ENCODE measurements around the gene MB.
"Not testable (repeated sequence)": the region's sequence is repeated elsewhere in the genome, so short reads cannot be mapped to it uniquely, and the experiment has no call there.

Gene MB

GRCh38 chr22:35617137-35617755 is at the start of gene MB:
TSS of gene MB (minus strand) at chr22:35617329. CDS start at chr22:35617257, 72 bp downstream.
- H3K27me3 ChIP-seq (ENCODE audit: low read depth, low read length), result peaks cover 25% of the 10 kb centered on the region
- H3K4me3 ChIP-seq (ENCODE audit: low read length), result no peak within 1 kb of the TSS
- no peaks in the 10 kb centered on the region for H3K4me1 ChIP-seq (ENCODE audit: low read length)
- no peaks in the 10 kb centered on the region for H3K9me3 ChIP-seq (ENCODE audit: insufficient read depth, low read length)
- no peaks in the 10 kb centered on the region for H3K36me3 ChIP-seq (replicated peaks; ENCODE audit: low read depth, low read length)
- H3K4me2 ChIP-seq (ENCODE audit: low read length), result no peak within 1 kb of the TSS
- no peak within 1 kb of the TSS for H2AFZ ChIP-seq (ENCODE audit: low read depth, low read length)
- H4K20me1 ChIP-seq (ENCODE audit: insufficient read depth, low read length), result no peaks in the 10 kb centered on the region
- H3K79me2 ChIP-seq (ENCODE audit: low read length), result no peaks in the 10 kb centered on the region
- TF ChIP-seq EZH2phosphoT487 (IDR thresholded peaks at IDR 0.05; ENCODE audit: low read depth) (no peak), CTCF (IDR thresholded peaks at IDR 0.05; ENCODE audit: low read depth, low read length) (no peak)
- no peak within 1 kb of the TSS for H3K27ac ChIP-seq (ENCODE audit: low read length)
- H3K9ac ChIP-seq (ENCODE audit: low read length), result no peak within 1 kb of the TSS

- peaks cover 11% of the 10 kb centered on the region; the same call in 1 of the 2 replicates for H3K9me3 ChIP-seq (ENCODE audit: insufficient read depth, low read length)
These were observed 49.6 kb upstream of the MB start for GRCh38 chr22:35666699-35667098.

GRCh38 chr22:35664955-35665587 is 47.9 kb upstream of the MB start:
- no peak overlapping the region for H3K9ac ChIP-seq (ENCODE audit: low read length)
- no peaks in the 10 kb centered on the region for H3K27me3 ChIP-seq (ENCODE audit: low read depth, low read length)
- H3K4me1 ChIP-seq (ENCODE audit: low read length), result no peaks in the 10 kb centered on the region
- no peaks in the 10 kb centered on the region for H4K20me1 ChIP-seq (ENCODE audit: insufficient read depth, low read length)
- no peaks in the 10 kb centered on the region for H3K36me3 ChIP-seq (replicated peaks; ENCODE audit: low read depth, low read length)
- no peak overlapping the region for H3K4me3 ChIP-seq (ENCODE audit: low read length)
- TF ChIP-seq CTCF (IDR thresholded peaks at IDR 0.05; ENCODE audit: low read depth, low read length) (no peak), EZH2phosphoT487 (IDR thresholded peaks at IDR 0.05; ENCODE audit: low read depth) (no peak)
- H3K9me3 ChIP-seq (ENCODE audit: insufficient read depth, low read length), result peaks cover 11% of the 10 kb centered on the region; the same call in 1 of the 2 replicates
- no peak overlapping the region for H2AFZ ChIP-seq (ENCODE audit: low read depth, low read length)
- H3K27ac ChIP-seq (ENCODE audit: low read length), result no peak overlapping the region
- H3K4me2 ChIP-seq (ENCODE audit: low read length), result no peak overlapping the region
- no peaks in the 10 kb centered on the region for H3K79me2 ChIP-seq (ENCODE audit: low read length)

More at GRCh38 chr22:35666699-35667098, 49.6 kb upstream of the MB start:
- H3K27ac ChIP-seq (ENCODE audit: low read length); H4K20me1 ChIP-seq (ENCODE audit: insufficient read depth, low read length); H3K79me2 ChIP-seq (ENCODE audit: low read length); H2AFZ ChIP-seq (ENCODE audit: low read depth, low read length); H3K36me3 ChIP-seq (replicated peaks; ENCODE audit: low read depth, low read length); H3K9ac ChIP-seq (ENCODE audit: low read length); H3K4me2 ChIP-seq (ENCODE audit: low read length); H3K4me1 ChIP-seq (ENCODE audit: low read length); H3K27me3 ChIP-seq (ENCODE audit: low read depth, low read length); H3K4me3 ChIP-seq (ENCODE audit: low read length): not testable (repeated sequence)

- no peaks in the 10 kb centered on the region for H3K27me3 ChIP-seq (ENCODE audit: low read depth, low read length)
- H3K36me3 ChIP-seq (replicated peaks; ENCODE audit: low read depth, low read length), result no peaks in the 10 kb centered on the region
- TF ChIP-seq CTCF (IDR thresholded peaks at IDR 0.05; ENCODE audit: low read depth, low read length) (no peak), EZH2phosphoT487 (IDR thresholded peaks at IDR 0.05; ENCODE audit: low read depth) (no peak)
- no peak overlapping the region for H3K4me3 ChIP-seq (ENCODE audit: low read length)
- no peaks in the 10 kb centered on the region for H3K79me2 ChIP-seq (ENCODE audit: low read length)
- no peaks in the 10 kb centered on the region for H4K20me1 ChIP-seq (ENCODE audit: insufficient read depth, low read length)
- H3K9me3 ChIP-seq (ENCODE audit: insufficient read depth, low read length), result peaks cover 11% of the 10 kb centered on the region; the same call in 1 of the 2 replicates
- no peak overlapping the region for H2AFZ ChIP-seq (ENCODE audit: low read depth, low read length)
- H3K4me2 ChIP-seq (ENCODE audit: low read length), result no peak overlapping the region
- H3K9ac ChIP-seq (ENCODE audit: low read length), result no peak overlapping the region
- H3K27ac ChIP-seq (ENCODE audit: low read length), result no peak overlapping the region
- H3K4me1 ChIP-seq (ENCODE audit: low read length), result no peaks in the 10 kb centered on the region
These were observed 46.2 kb upstream of the MB start for GRCh38 chr22:35663371-35663770.

All from OCI-LY3 (cell line).